H1 (cell line): Measurements from ENCODE around the gene KRTAP5-4. TPM values are rescaled to one million over a fixed set of nuclear protein-coding genes. Genes with fewer than 3 reads are reported as not detected.
A peak's percentile ranks its signal among the peaks of the same experiment; 100 is the strongest.
"Not testable (repeated sequence)": the region's sequence is repeated elsewhere in the genome, so short reads cannot be mapped to it uniquely, and the experiment has no call there.

Source experiments
- CTCF ChIA-PET: fragments of 300-600 bp; sonication (Branson Sonifier 250); formaldehyde crosslinking; loops from one replicate; lab custom pipeline; 2021; ENCODE audit not compliant: partially characterized antibody; lab: Charles Lee
- POLR2A ChIA-PET: fragments of 300-600 bp; sonication (Branson Sonifier 250); formaldehyde crosslinking; loops from one replicate; lab custom pipeline; 2021; ENCODE audit warnings: inconsistent platforms; ENCODE audit not compliant: partially characterized antibody; lab: Charles Lee
- DNase-seq, 2 experiments: peaks; one replicate each; pipeline versions ENCODE4 v3.0.0 to v3.0.0-alpha.2; 2010 to 2022; ENCODE audit warnings: low spot score in 2 of 2, low read depth in 1 of 2, mixed read lengths in 1 of 2
- FAIRE-seq: peaks from 2 replicates; lab custom pipeline; 2011; peaks lifted over from hg19 to GRCh38; lab: Jason Lieb, UNC
- H2AFZ ChIP-seq: 2 replicates; pipeline ENCODE4 v1.8.1; 2012; ENCODE audit warnings: low read length, inconsistent platforms
- H2AK5ac ChIP-seq: 2 replicates; pipeline ENCODE4 v1.6.1; 2013; ENCODE audit warnings: low read depth, low read length
- H2BK120ac ChIP-seq: replicated peaks from 2 replicates; pipeline ENCODE3; 2013; ENCODE audit warnings: low read depth, low read length, inconsistent platforms
- H2BK12ac ChIP-seq: 2 replicates; pipeline ENCODE4 v1.6.1; 2013; ENCODE audit warnings: low read depth, low read length
- H2BK15ac ChIP-seq: 2 replicates; pipeline ENCODE4 v1.6.1; 2013; ENCODE audit warnings: low read length
- H2BK20ac ChIP-seq: 2 replicates; pipeline ENCODE4 v1.6.1; 2013; ENCODE audit warnings: low read length
- H2BK5ac ChIP-seq: 2 replicates; pipeline ENCODE4 v1.6.1; 2013; ENCODE audit warnings: low read depth, low read length
- H3K14ac ChIP-seq: 2 replicates; pipeline ENCODE4 v1.6.1; 2013; ENCODE audit warnings: inconsistent platforms; ENCODE audit not compliant: insufficient read length
- H3K18ac ChIP-seq: 2 replicates; pipeline ENCODE4 v1.6.1; 2013; ENCODE audit warnings: low read length; ENCODE audit errors: extremely low read depth
- H3K23ac ChIP-seq: 2 replicates; pipeline ENCODE4 v1.6.1; 2013; ENCODE audit warnings: inconsistent platforms; ENCODE audit not compliant: insufficient read length
- H3K23me2 ChIP-seq: 2 replicates; pipeline ENCODE4 v1.6.1; 2013; ENCODE audit warnings: low read depth, low read length
- H3K27ac ChIP-seq: 2 replicates; pipeline ENCODE4 v1.6.1; 2011; ENCODE audit warnings: low read depth, low read length, inconsistent platforms
- H3K27me3 ChIP-seq, 4 experiments: replicated peaks in 1 of 4; 1 replicate in 1 of 4; 2 replicates in 3 of 4; pipeline versions ENCODE4 v1.6.1 to v1.8.1; 2011 to 2013; ENCODE audit warnings: low read length in 3 of 4, mild to moderate bottlenecking in 3 of 4, inconsistent platforms in 2 of 4, mixed read lengths in 2 of 4, moderate library complexity in 1 of 4; ENCODE audit not compliant: control insufficient read depth in 3 of 4, insufficient read depth in 3 of 4; ENCODE audit errors: extremely low read depth in 1 of 4
- H3K36me3 ChIP-seq, 4 experiments: 2 replicates each; pipeline versions ENCODE4 v1.6.1 to v1.8.1; 2011 to 2013; ENCODE audit warnings: mild to moderate bottlenecking in 4 of 4, low read length in 3 of 4, moderate library complexity in 2 of 4, control low read depth in 1 of 4, inconsistent platforms in 1 of 4; ENCODE audit not compliant: insufficient read depth in 4 of 4, control insufficient read depth in 2 of 4
- H3K4ac ChIP-seq: replicated peaks from 2 replicates; pipeline ENCODE3; 2013; ENCODE audit warnings: low read length, low read depth, mixed read lengths, inconsistent platforms; ENCODE audit not compliant: insufficient read length
- H3K4me1 ChIP-seq, 4 experiments: replicated peaks in 1 of 4; 1 replicate in 1 of 4; 2 replicates in 3 of 4; pipeline versions ENCODE4 v1.6.1 to v1.8.1; 2011 to 2013; ENCODE audit warnings: low read length in 3 of 4, inconsistent platforms in 2 of 4, mixed read lengths in 1 of 4; ENCODE audit not compliant: insufficient read depth in 4 of 4, control insufficient read depth in 3 of 4
- H3K4me2 ChIP-seq, 2 experiments: 2 replicates each; pipeline versions ENCODE4 v1.6.1 to v1.8.1; 2011 to 2013; ENCODE audit warnings: low read depth in 2 of 2, low read length in 2 of 2, control low read depth in 1 of 2, inconsistent platforms in 1 of 2, mild to moderate bottlenecking in 1 of 2; ENCODE audit not compliant: insufficient read depth in 1 of 2
- H3K4me3 ChIP-seq, 4 experiments: fragments of 200-600, 300-600 bp in 1 of 4; sonication (generic), shearing (Covaris generic), sonication (Bioruptor Twin) in 1 of 4; 2 replicates each; pipeline versions ENCODE4 v1.5.1 to v1.8.1; 2011 to 2016; ENCODE audit warnings: low read length in 4 of 4, low read depth in 3 of 4, control low read depth in 2 of 4, inconsistent platforms in 2 of 4, mild to moderate bottlenecking in 2 of 4, mixed read lengths in 1 of 4, moderate library complexity in 1 of 4; ENCODE audit not compliant: insufficient read depth in 2 of 4; ENCODE audit errors: extremely low read depth in 1 of 4
- H3K56ac ChIP-seq: replicated peaks from 2 replicates; pipeline ENCODE3; 2013; ENCODE audit warnings: low read depth, mild to moderate bottlenecking, mixed read lengths, low read length, inconsistent platforms; ENCODE audit not compliant: insufficient read length
- H3K79me1 ChIP-seq: 2 replicates; pipeline ENCODE4 v1.6.1; 2013; ENCODE audit warnings: low read depth, low read length, control low read depth
- H3K79me2 ChIP-seq, 2 experiments: 2 replicates each; pipeline versions ENCODE4 v1.6.1 to v1.8.1; 2012 to 2013; ENCODE audit warnings: low read length in 2 of 2, mild to moderate bottlenecking in 2 of 2, inconsistent platforms in 1 of 2; ENCODE audit not compliant: insufficient read depth in 2 of 2, control insufficient read depth in 1 of 2
- H3K9ac ChIP-seq, 4 experiments: replicated peaks in 1 of 4; 1 replicate in 1 of 4; 2 replicates in 3 of 4; pipeline versions ENCODE4 v1.6.1 to v1.8.1; 2011 to 2013; ENCODE audit warnings: low read depth in 3 of 4, low read length in 3 of 4, control low read depth in 2 of 4, mild to moderate bottlenecking in 2 of 4, moderate library complexity in 2 of 4, inconsistent platforms in 1 of 4; ENCODE audit errors: extremely low read depth in 1 of 4
- H3K9me3 ChIP-seq, 2 experiments: 2 replicates each; pipeline versions ENCODE4 v1.6.1 to v1.8.1; 2012 to 2013; ENCODE audit warnings: mild to moderate bottlenecking in 2 of 2, moderate library complexity in 2 of 2, control low read depth in 1 of 2, inconsistent platforms in 1 of 2, low read depth in 1 of 2, low read length in 1 of 2, mixed read lengths in 1 of 2; ENCODE audit not compliant: insufficient read depth in 2 of 2
- H4K20me1 ChIP-seq, 2 experiments: replicated peaks in 1 of 2; 2 replicates each; pipeline versions ENCODE3 to v1.8.1; 2011 to 2013; ENCODE audit warnings: inconsistent platforms in 2 of 2, low read length in 2 of 2, mild to moderate bottlenecking in 1 of 2; ENCODE audit not compliant: insufficient read depth in 2 of 2, control insufficient read depth in 1 of 2
- H4K5ac ChIP-seq: 2 replicates; pipeline ENCODE4 v1.6.1; 2013; ENCODE audit warnings: low read length, low read depth, mixed read lengths, inconsistent platforms; ENCODE audit not compliant: insufficient read length
- H4K8ac ChIP-seq: 2 replicates; pipeline ENCODE4 v1.8.0; 2013; ENCODE audit warnings: mild to moderate bottlenecking, moderate library complexity, low read length, inconsistent platforms; ENCODE audit not compliant: insufficient read depth; ENCODE audit errors: extremely low read depth
- H4K91ac ChIP-seq: replicated peaks from 2 replicates; pipeline ENCODE3; 2013; ENCODE audit warnings: low read length, mixed read lengths, inconsistent platforms; ENCODE audit not compliant: insufficient read length
- WGBS, 2 experiments: shearing (Covaris generic) in 1 of 2; methylation state at CpG; one replicate each; pipeline versions ENCODE4 v1.1.6 to v1.1.7; 2013 to 2015; ENCODE audit warnings: low lambda C conversion rate in 2 of 2, mixed read lengths in 2 of 2, inconsistent platforms in 1 of 2, low coverage in 1 of 2, missing lambda C conversion rate in 1 of 2; ENCODE audit not compliant: insufficient replicate concordance in 2 of 2, insufficient coverage in 1 of 2, insufficient read length in 1 of 2; ENCODE audit errors: extremely low coverage in 1 of 2, missing lambda C conversion rate in 1 of 2; 5-methylcytosine and 5-hydroxymethylcytosine counted together
- polyA plus RNA-seq, 7 experiments: library from polyadenylated mRNA; depleted of rRNA in 3 of 7; stranded (reverse) in 5 of 7; unstranded in 2 of 7; fragments of >200 nt in 5 of 7; fragments of 200-250 nt in 2 of 7; gene quantifications; 1 replicate in 5 of 7; 2 replicates in 1 of 7; 4 replicates in 1 of 7; pipeline versions ENCODE4 v1.2.1 to v1.2.3, GENCODE V29; 2011 to 2013; ENCODE audit warnings: missing spikeins in 2 of 7, mixed read lengths in 2 of 7
- total RNA-seq: library from RNA; stranded (reverse); fragmentation: NEBNext Ultra II Directional; extraction: Animal tissue kit (Norgen Biotek cat#: 25700); gene quantifications from 2 replicates; pipeline ENCODE4 v1.2.1, GENCODE V29; 2021

The KRTAP5-4 gene
- total and polyA plus RNA-seq, 2 of the 8 experiments (the other 6 are each of a cell fraction or from before 2014, with no cell fraction given), result not detected

- H2BK12ac ChIP-seq, H2BK15ac ChIP-seq, H3K27ac ChIP-seq, H3K23me2 ChIP-seq, FAIRE-seq, H3K9ac ChIP-seq, H4K8ac ChIP-seq, H4K20me1 ChIP-seq, H3K56ac ChIP-seq, H3K4me1 ChIP-seq, H3K79me2 ChIP-seq, H3K23ac ChIP-seq, H3K36me3 ChIP-seq, H4K5ac ChIP-seq, H2BK20ac ChIP-seq, H3K4me3 ChIP-seq, H2BK120ac ChIP-seq, H3K14ac ChIP-seq, H4K91ac ChIP-seq, H3K18ac ChIP-seq, H2AK5ac ChIP-seq, H3K27me3 ChIP-seq, H3K4ac ChIP-seq, DNase-seq, H3K79me1 ChIP-seq, H3K9me3 ChIP-seq, H2BK5ac ChIP-seq, POLR2A ChIA-PET: not testable (repeated sequence)
- CTCF ChIA-PET, result interaction anchor here (0.8 to 1.9 kb wide), 2 partner anchors 12 to 33 kb away, joined by 4 to 8 read pairs; no protein-coding TSS in a partner anchor
- 75% methylated on average over 16 of the region's 18 CpGs; no CpG with 5 or more reads in 1 of the 2 experiments for WGBS, 2 experiments
- H3K4me2 ChIP-seq, result 0 out of 4 replicates have a peak overlapping the region, but pooled peaks of 1 of the 2 experiments have one; percentile 21
- H2AFZ ChIP-seq, result peak overlapping the region; percentile 40; the same call in 1 of the 2 replicates
Measured at GRCh38 chr11:1607156-1607845, 14.6 kb downstream of the KRTAP5-4 start.
